ENCODE measurements around the gene CCDC141.
"Not testable (repeated sequence)": the region's sequence is repeated elsewhere in the genome, so short reads cannot be mapped to it uniquely, and the experiment has no call there.

Gene CCDC141

GRCh38 chr2:179036353-179036905 lies 13.5 kb downstream of the CCDC141 start:
- DNase-seq (ENCODE audit: low read depth): no peak

GRCh38 chr2:179031731-179032408 lies 18.1 kb downstream of the CCDC141 start:
- no peak for DNase-seq (ENCODE audit: low read depth)

- DNase-seq (ENCODE audit: low read depth): no peak
Measured at GRCh38 chr2:179024445-179024844, 25.5 kb downstream of the CCDC141 start.

GRCh38 chr2:179022685-179023084 lies 27.3 kb downstream of the CCDC141 start:
- DNase-seq (ENCODE audit: low read depth): no peak

GRCh38 chr2:179021258-179021657 lies 28.7 kb downstream of the CCDC141 start:
- DNase-seq (ENCODE audit: low read depth): no peak

GRCh38 chr2:179020156-179020750 lies 29.7 kb downstream of the CCDC141 start:
- DNase-seq (ENCODE audit: low read depth): no peak

- DNase-seq (ENCODE audit: low read depth): no peak
Measured at GRCh38 chr2:179019260-179019659, 30.7 kb downstream of the CCDC141 start.

- DNase-seq (ENCODE audit: low read depth): no peak
Measured at GRCh38 chr2:179017773-179018357, 32.1 kb downstream of the CCDC141 start.

GRCh38 chr2:179014189-179014588 lies 35.7 kb downstream of the CCDC141 start:
- not testable (repeated sequence) for DNase-seq (ENCODE audit: low read depth)

GRCh38 chr2:179005976-179006375 lies 44.0 kb downstream of the CCDC141 start:
- DNase-seq (ENCODE audit: low read depth): no peak

- no peak for DNase-seq (ENCODE audit: low read depth)
Measured at GRCh38 chr2:178999476-178999875, 50.5 kb downstream of the CCDC141 start.

GRCh38 chr2:178998539-178998938 lies 51.4 kb downstream of the CCDC141 start:
- no peak for DNase-seq (ENCODE audit: low read depth)

- no peak for DNase-seq (ENCODE audit: low read depth)
Measured at GRCh38 chr2:178997477-178997876, 52.5 kb downstream of the CCDC141 start.

- no peak for DNase-seq (ENCODE audit: low read depth)
Measured at GRCh38 chr2:178997067-178997466, 52.9 kb downstream of the CCDC141 start.

- DNase-seq (ENCODE audit: low read depth): no peak
Measured at GRCh38 chr2:178994264-178994663, 55.7 kb downstream of the CCDC141 start.

GRCh38 chr2:178993788-178994187 lies 56.1 kb downstream of the CCDC141 start:
- no peak for DNase-seq (ENCODE audit: low read depth)

- DNase-seq (ENCODE audit: low read depth): not testable (repeated sequence)
Measured at GRCh38 chr2:178992719-178993118, 57.2 kb downstream of the CCDC141 start.

- no peak for DNase-seq (ENCODE audit: low read depth)
Measured at GRCh38 chr2:178990533-178991241, 59.2 kb downstream of the CCDC141 start.

- not testable (repeated sequence) for DNase-seq (ENCODE audit: low read depth)
Measured at GRCh38 chr2:178989424-178989823, 60.5 kb downstream of the CCDC141 start.

GRCh38 chr2:178982652-178983051 lies 67.3 kb downstream of the CCDC141 start:
- DNase-seq (ENCODE audit: low read depth): not testable (repeated sequence)

GRCh38 chr2:178980815-178981214 lies 69.1 kb downstream of the CCDC141 start:
- DNase-seq (ENCODE audit: low read depth): no peak

GRCh38 chr2:178978667-178979066 lies 71.3 kb downstream of the CCDC141 start:
- DNase-seq (ENCODE audit: low read depth): no peak

GRCh38 chr2:178976351-178976750 lies 73.6 kb downstream of the CCDC141 start:
- DNase-seq (ENCODE audit: low read depth): no peak

All from activated gamma-delta T cell treated with anti-CD3 and anti-CD28 coated beads, Interleukin-2, amount 50 U/mL, for 16 hours (primary cell).